Medulla oblongata (tissue), 1 donor: ENCODE measurements around the gene SIRT5.

ENCODE experiments used
- DNase-seq: peaks from one replicate; pipeline ENCODE4 v3.0.0-alpha.2; 2015; ENCODE audit errors: extremely low spot score

The SIRT5 gene

DNA sequence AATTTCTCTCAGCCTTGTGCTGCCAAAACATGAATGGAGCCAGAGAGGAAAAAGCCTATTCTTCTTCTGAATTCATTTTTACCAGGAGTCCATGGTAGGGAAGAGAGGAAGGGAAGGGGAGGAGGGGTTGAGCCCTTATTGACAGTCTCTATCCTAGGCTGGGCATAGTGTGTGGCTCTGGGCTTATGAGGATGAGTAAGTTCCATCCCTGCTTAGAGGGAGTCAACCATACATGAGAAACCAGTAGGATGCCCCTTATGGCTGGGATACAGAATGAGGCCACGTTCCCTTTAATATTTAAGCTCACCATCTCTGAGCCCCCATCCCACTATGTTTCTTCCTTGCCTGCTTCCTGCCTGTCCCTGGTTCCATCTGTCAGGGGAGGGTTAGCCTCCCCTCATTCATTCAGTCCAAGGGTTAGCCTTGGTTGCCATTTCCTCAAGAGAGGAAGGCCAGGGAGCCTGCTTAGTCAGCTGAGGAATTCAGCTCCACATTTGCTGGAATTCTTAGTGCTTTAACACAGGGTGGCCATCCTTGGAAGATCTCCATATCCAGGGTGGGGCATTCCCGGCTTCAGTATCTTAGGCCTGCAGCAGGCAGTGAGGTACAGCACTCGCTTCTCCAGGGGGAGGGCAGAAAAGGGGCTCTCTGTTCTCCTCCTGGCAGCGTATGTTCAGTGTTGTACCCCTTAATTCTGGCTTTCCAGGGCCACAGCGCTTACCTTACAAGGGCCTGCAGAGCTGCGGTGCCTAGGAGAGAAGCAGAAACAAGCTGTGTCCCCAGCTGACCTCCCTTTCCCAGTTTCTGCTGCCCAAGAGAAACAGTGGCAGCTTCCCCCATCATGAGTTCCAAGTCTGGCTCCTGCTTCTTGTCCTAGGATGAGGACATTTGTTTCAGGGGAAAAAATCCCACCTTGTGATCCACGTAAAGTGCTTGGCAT is 12.5 kb downstream of the SIRT5 start:
- no peak for DNase-seq

DNA sequence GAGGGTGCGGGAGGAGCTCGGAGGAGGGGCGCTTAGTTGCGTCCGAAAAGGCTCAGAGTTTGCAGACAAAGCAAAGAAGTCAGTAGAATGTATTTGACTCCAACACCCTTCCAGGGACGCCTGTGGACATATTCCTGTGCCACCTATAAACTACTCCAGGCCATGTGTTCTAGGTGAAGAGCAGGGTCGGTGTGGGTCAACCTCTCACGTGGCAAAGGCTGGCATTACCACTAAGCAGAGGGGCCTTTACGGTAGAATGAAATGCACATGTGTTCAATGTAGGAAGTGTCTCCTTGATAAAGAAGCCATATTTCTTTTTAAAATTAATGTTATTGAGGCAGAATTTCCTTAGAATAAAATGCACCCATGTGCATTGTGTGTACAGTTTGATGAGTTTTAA is 15.4 kb downstream of the SIRT5 start:
- no peak for DNase-seq

- no peak for DNase-seq
These were observed 16.3 kb downstream of the SIRT5 start for GRCh38 chr6:13590574-13591153.

- DNase-seq: no peak
These were observed 17.0 kb downstream of the SIRT5 start for GRCh38 chr6:13591205-13591921.

DNA sequence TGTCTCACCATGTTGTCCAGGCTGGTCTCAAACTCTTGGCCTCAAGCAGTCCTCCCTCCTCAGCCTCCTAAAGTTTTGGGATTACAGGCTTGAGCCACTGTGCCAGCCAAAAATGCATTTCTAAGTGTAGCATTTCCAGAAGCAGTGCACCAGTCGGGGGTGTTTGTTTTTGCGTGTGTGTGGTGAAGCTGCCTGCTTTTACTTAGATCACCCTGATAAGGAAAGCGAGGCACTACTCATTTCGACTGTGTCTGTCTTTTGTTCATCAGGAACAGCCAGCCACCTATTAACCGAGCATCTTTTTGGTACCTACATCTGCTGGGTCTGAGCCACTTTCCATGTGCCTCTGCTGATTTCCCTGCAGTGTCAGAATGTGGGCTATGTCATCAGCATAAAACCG is 18.7 kb downstream of the SIRT5 start:
- DNase-seq: no peak

DNA sequence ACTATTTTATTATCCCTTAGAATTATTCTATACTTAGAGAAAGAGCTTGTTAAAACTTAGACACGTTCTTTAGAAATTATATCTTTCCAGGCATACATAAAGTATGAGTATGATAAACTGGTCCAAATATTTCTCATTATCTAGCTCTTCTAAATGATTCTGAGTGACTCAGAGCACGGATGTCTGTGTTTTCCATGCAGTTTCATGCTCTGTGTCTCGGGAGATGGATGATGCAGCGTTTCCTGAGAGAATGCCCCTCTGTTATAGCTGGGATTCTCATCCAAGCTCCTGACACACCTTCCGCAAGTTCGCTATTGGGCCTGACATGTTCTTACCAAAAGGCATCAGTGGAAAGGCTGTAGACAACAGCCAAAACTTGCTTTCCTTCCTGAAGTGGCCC is 19.3 kb downstream of the SIRT5 start:
- no peak for DNase-seq

DNA sequence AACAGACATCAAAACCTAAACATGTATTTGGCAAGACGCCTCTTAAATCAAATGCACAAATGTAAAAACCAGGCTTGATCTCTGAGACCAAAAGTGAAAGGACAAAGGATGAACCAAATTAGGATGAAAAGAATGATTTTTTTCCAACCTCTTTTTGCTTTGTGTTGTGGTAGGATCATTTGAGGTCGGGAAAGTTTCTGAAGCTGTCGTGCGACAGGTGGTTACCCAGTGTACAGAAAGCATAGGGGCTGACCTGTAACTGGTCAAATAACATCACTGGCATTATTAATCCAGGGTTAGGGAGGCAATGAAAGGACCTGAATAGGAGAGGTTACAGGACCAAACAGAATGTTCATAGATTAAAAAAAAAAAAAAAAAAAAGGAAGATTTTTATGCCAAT is 22.7 kb downstream of the SIRT5 start:
- DNase-seq: no peak

DNA sequence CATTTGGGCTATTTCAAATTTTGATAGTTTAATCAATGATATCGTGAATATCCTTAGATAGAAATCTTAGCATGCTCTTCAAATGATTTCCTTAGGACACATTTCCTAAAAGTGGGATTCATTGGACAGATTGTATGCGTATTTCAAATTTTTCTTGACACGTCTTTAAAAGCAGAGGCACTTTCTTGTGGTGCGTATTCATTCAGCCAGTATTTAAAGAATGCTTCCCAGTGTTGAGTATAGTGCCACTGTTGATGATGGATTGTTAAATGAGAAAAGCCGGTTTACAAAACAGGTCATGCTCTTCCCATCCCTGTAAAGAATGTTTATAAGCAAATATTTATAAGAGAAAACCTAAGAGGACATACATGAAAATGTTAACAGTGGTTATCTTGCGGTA is 25.6 kb downstream of the SIRT5 start:
- DNase-seq: no peak

GRCh38 chr6:13604135-13604534 is 29.7 kb downstream of the SIRT5 start:
- DNase-seq: no peak

DNA sequence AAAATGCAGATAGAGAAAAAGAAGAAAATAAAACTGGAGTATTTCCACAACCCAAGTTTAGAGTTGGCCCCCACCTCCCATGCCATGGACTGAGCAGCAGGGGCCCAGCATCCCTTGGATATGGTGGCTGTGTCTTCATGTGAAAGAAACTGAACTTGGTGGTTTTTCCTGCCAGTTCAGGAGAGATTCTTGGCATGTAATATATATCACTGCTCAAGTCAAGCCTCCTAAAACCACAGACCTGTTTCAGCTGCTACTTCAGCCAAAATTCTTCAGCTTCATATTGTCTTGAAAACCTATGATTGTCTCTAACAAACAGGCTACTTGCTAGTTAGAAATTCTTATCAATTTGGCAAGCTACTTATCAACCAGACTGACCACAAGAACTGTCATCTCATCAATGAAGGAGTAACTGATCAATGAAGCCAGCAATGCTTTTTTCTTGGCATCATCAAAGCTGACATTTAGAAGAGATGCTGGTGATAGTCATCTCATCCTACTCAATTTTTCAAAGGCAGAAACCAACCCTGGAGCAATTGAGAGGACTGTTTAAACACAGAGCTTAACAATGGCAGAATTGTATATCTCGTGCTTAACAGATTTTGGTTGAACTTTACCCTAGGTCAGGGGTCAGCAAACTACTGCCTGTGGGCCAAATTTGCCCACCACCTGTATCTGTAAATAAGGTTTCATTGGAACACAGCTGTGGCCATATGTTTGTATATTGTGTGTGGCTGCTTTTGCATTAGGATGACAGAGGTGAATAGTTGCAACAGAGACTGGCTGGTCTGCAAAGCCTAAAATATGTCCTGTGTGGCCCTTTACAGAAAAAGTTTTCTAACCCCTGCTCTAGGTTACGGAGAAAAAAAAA is 30.4 kb downstream of the SIRT5 start:
- DNase-seq: no peak

DNA sequence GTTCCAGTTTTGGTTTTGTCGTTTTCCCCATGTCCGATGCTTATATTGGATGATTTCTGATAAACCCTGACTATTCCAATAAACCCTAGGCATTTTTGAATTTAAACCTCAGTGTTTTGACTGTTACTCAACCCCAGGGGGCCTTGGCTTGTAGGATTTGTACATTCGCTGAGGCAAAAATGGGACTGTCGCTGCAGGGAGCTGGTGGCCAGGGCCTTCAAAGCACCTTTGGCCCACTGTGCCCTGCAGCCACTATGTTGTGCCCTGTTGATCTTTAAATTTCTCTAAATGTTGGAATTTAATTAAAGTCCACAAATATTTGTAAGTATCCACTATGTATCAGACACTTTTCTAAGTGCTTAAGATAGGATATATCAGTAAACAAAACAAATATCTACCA is 31.2 kb downstream of the SIRT5 start:
- DNase-seq: no peak

- DNase-seq: no peak
These were observed 37.3 kb downstream of the SIRT5 start for GRCh38 chr6:13611715-13612114.

GRCh38 chr6:13613029-13613594 is 38.7 kb downstream of the SIRT5 start:
- DNase-seq: no peak

DNA sequence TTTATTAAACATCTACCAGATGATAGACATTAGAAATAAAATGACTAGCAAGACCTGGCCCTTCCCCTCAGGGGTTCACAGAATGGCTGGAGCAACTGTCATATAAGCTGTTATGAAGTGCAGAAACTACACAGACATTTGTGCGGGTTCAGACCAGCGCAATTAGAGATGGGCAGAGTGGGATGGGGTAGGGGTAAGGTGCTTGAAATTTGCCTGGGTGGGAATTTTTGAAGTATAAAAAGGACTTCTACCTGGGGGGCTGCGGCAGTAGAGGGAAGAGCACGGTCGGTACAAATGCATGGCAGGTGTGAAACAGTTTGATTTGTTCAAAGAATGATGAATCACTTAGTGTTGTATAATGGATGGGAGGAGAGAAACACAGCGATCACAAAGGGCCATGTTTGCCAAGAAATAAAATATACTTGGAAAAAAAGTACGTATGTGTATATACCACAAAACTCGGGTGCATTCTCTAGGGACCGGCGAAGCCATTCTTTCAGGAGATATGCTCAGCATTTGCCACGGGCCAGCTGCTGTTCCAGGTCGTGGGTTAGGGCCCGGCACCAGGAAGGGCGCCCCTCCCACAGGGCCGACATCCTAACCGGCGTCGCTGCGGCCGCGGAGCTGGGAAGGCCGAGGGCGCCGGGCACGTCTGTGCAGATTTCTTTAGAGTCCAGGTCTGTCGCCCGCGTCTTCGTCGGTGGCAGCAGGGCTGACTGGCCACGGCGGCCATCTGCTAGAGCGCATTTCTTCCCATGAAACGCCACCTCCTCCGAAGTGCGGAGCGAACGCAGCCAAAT is 39.9 kb downstream of the SIRT5 start:
- no peak for DNase-seq

DNA sequence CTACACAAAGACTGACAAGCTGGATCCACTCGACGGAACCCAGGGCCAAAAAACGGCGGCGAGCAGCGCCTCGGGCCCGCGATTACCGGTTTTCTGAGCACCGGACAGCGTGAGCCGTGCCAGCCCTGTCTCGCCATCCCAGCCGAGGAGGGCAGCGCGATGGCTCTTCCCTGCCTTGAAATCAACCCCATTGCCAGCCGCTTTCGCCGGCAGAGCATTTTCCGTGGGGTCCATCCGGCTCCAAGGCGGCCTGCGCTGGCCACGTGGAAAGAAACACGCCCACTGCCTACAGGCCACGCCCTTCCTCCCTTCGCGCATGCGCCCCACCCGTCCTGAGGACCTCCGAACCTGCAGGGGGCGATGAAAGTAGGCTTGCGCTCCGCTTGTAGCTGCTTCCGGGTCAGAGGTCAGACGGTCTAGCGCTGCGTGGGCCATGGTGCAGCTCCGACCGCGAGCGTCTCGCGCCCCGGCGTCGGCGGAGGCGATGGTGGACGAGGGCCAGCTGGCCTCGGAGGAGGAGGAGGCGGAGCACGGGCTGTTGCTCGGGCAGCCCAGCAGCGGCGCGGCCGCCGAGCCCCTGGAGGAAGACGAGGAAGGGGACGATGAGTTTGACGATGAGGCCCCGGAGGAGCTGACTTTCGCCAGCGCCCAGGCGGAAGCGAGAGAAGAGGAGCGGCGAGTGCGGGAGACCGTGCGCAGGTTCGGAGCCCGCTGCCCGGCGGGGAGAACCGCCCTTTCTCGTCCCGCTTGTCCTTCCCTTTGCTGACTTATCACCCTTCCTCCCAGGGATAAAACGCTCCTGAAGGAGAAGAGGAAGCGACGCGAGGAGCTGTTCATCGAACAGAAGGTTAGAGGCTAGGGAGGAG is 40.8 kb downstream of the SIRT5 start, which contains the start of gene NOL7:
TSS of gene NOL7 (plus strand) at position 410 of the 866 bp plus-strand sequence. CDS start at position 434, 24 bp downstream.
- peak; percentile 99 for DNase-seq

DNA sequence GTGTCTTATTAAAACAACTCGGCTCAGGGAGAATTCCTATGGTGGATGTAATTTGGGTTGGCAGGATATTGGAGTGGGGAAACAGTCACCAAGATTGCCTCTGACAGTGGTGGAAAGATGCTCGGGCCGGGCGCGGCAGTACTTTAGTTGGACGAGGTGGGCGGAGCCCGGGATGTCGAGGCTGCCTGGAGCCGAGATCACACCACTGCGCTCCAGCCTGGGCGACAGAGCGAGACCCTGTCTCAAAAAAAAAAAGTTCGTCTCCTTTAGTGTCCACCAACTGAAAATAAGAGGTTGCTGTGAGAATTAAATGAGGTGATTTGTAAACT is 41.4 kb downstream of the SIRT5 start:
- no peak for DNase-seq

GRCh38 chr6:13617066-13617465 is 42.7 kb downstream of the SIRT5 start:
- DNase-seq: no peak

- DNase-seq: peak; percentile 8
These were observed 50.5 kb downstream of the SIRT5 start for GRCh38 chr6:13624871-13625288.

DNA sequence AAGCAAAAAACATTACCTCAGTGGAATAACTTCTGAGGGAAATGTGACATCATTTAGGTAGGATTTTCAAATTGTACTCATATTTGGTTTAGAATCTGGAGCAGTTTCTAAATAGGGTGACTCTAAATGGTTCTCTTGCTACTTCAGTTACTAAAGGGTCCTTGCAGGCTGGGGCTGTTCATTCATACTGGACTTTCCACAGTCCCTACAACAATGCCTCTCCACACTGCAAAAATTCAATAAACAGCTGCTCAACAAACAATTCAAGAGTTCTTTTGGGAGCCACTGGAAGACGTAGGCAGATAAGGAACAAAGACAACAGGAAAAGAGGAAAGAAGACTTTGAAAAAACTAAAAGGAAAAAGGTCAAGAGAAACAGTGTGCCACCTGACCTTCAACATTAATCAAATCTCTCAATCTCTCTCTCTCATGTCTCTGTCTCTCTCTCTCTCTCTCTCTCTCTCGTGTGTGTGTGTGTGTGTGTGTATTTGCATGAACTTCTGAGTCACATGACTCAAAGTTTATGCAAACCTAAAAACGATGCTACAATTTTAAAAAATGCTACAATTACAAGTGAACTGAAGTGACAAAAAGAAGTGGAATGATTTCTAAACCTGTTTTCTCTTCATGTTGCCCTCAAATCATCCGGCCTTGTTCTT is 55.2 kb downstream of the SIRT5 start:
- no peak for DNase-seq
